KOPT-K1 (cell line): ENCODE results near the gene IFNL3.

Experiments
- H3K27ac ChIP-seq: fragments of 200-600 bp; sonication (generic); 2 replicates; pipeline ENCODE4 v1.5.1; 2016; ENCODE audit warnings: antibody characterized with exemption, mild to moderate bottlenecking, low read depth, low read length; ENCODE audit not compliant: poor library complexity, severe bottlenecking
- H3K36me3 ChIP-seq: fragments of 200-600 bp; sonication (generic); 2 replicates; pipeline ENCODE4 v1.5.1; 2017; ENCODE audit warnings: antibody characterized with exemption, mild to moderate bottlenecking, low read length, moderate library complexity; ENCODE audit not compliant: insufficient read depth
- H3K9me3 ChIP-seq: fragments of 200-600 bp; sonication (generic); 2 replicates; pipeline ENCODE4 v1.5.1; 2017; ENCODE audit warnings: antibody characterized with exemption, low read length, mild to moderate bottlenecking; ENCODE audit not compliant: insufficient read depth, poor library complexity, severe bottlenecking

IFNL3 gene

DNA sequence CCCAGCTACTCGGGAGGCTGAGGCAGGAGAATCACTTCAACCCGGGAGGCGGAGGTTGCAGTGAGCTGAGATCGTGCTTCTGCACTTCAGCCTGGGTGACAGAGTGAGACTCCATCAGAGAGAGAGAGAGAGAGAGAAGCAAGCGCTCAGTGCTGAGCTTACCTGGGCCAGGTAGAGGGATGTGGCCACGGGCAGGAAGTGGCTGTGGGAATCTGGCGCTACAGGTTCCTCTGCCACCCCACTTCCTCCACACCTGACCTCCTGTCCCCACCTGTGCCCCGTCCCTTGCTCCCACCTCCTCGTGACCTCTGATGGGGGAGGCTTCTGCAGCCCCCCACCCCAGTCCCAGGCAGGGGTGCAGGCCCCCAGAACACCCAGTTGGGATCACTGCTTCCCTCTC lies 49.1 kb downstream of the IFNL3 start:
- Histone ChIP-seq H3K27ac (no peak overlapping the region), H3K9me3 (no peaks in the 10 kb centered on the region), H3K36me3 (no peaks in the 10 kb centered on the region)

- no peaks in the 10 kb centered on the region for H3K9me3 ChIP-seq
- H3K27ac ChIP-seq = no peak overlapping the region
- H3K36me3 ChIP-seq = no peaks in the 10 kb centered on the region
Observed at GRCh38 chr19:39194832-39195542, 49.8 kb downstream of the IFNL3 start.

GRCh38 chr19:39193803-39194202 lies 51.0 kb downstream of the IFNL3 start:
- Histone ChIP-seq H3K27ac (no peak overlapping the region), H3K36me3 (no peaks in the 10 kb centered on the region), H3K9me3 (no peaks in the 10 kb centered on the region)
